Activated T-cell treated with anti-CD3 and anti-CD28 coated beads for 48 hours (primary cell): Measurements from ENCODE around the gene SEMA3B.
"Not testable (repeated sequence)": the region's sequence is repeated elsewhere in the genome, so short reads cannot be mapped to it uniquely, and the experiment has no call there.

Source experiments
- DNase-seq: peaks from one replicate; pipeline ENCODE4 v3.0.0-alpha.2; 2020; ENCODE audit warnings: low read depth

The SEMA3B gene

DNA sequence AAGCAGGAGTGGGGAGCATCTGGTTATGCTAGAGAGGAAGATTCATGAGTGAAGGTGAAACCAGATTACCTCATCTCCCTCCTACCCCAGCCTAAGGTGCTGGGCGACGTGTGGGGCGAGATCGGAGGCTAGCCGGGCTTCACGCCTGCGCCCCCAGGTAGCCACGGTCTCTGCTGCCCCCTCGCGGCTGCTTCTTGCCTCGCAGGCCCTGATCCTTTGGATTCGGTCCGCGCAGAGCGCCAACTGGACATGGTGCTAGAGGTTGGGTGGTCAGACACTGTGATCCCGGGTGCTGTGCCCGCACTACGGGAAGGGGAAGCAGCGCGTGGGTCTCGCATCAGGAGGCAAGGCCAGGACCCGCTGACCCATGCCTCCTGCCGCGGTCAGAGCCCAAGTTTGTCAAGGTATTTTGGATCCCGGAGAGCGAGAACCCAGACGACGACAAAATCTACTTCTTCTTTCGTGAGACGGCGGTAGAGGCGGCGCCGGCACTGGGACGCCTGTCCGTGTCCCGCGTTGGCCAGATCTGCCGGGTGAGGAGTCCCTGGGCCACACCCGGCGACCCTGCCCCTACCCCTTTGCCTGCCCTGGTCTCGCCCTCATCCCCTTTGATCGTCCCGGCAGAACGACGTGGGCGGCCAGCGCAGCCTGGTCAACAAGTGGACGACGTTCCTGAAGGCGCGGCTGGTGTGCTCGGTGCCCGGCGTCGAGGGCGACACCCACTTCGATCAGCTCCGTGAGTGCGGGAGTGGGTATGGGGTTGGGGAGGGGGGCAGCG, 4.2 kb downstream of the SEMA3B start:
- DNase-seq, result peak; percentile 88

DNA sequence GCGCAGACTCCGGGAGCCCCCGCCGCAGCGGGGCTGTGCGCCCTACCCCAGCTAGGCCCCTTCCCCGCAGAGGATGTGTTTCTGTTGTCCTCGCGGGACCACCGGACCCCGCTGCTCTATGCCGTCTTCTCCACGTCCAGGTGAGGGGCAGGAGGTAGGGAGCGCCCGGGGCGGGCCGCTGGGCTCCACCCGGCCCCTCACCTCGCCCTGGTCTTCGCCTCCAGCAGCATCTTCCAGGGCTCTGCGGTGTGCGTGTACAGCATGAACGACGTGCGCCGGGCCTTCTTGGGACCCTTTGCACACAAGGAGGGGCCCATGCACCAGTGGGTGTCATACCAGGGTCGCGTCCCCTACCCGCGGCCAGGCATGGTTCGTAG, 4.7 kb downstream of the SEMA3B start:
- no peak for DNase-seq

DNA sequence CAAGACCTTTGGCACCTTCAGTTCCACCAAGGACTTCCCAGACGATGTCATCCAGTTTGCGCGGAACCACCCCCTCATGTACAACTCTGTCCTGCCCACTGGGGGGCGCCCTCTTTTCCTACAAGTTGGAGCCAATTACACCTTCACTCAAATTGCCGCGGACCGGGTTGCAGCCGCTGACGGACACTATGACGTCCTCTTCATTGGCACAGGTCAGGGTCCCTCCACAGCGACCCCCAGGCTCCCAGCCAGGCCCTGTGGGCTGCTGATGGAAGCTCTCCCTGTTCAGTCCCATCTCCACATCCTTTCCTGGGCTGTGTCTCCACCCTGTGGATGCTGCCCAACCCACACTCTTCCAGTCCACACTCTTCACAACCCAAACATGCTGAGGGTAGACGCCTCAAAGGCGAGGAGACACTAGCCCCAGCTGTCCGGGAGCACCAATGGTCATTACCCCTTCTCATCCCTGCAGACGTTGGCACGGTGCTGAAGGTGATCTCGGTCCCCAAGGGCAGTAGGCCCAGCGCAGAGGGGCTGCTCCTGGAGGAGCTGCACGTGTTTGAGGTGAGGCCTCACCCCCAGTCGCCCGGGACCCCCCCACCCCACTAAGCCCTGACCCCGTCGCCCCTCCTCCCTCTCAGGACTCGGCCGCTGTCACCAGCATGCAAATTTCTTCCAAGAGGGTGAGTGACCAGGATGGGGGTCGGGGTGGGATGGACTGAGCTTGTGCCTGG, 5.6 kb downstream of the SEMA3B start:
- peak; percentile 76 for DNase-seq

DNA sequence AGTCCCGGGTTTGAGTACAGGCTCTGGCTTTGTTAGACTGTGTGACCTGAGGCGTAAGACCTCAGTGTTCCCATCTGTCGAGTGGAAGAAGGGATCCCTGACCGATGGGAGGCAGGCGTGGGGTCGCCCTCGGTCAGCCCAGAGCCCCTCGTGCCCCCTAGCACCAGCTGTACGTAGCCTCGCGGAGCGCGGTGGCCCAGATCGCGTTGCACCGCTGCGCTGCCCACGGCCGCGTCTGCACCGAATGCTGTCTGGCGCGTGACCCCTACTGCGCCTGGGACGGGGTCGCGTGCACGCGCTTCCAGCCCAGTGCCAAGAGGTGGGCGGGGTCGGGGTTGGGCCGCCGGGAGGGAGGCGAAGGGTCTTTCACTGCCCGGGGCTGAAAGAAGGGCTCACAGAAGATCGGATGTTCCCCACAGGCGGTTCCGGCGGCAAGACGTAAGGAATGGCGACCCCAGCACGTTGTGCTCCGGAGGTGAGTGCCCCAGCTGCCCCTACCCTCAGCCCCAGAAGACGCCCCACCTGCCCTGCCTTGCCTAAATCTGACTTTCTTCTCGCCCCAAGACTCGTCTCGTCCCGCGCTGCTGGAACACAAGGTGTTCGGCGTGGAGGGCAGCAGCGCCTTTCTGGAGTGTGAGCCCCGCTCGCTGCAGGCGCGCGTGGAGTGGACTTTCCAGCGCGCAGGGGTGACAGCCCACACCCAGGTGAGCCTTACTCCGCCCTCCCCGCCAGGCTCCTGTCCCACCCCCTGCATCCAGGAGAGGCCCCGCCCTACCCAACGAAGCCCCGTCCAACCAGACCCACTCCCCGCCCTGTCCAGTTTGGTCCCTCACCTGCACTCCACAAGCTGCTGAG, 6.4 kb downstream of the SEMA3B start:
- DNase-seq, result no peak

DNA sequence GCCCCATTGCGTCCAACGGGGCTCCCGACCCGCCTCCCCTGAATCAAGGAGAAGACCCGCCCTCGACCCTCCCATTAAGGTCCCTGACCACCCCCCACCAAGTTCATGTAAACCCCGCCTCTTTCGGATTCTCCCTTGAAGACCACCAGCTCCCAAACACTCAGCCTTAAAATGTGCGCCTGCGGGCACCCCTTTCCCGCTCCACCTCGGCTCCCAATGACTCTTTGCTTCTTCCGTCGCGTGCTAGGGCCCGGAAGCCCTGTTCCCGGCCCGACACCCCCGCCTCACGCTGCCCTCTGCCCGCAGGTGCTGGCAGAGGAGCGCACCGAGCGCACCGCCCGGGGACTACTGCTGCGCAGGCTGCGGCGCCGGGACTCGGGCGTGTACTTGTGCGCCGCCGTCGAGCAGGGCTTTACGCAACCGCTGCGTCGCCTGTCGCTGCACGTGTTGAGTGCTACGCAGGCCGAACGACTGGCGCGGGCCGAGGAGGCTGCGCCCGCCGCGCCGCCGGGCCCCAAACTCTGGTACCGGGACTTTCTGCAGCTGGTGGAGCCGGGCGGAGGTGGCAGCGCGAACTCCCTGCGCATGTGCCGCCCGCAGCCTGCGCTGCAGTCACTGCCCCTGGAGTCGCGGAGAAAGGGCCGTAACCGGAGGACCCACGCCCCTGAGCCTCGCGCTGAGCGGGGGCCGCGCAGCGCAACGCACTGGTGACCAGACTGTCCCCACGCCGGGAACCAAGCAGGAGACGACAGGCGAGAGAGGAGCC, 7.2 kb downstream of the SEMA3B start:
- peak; percentile 47 for DNase-seq

DNA sequence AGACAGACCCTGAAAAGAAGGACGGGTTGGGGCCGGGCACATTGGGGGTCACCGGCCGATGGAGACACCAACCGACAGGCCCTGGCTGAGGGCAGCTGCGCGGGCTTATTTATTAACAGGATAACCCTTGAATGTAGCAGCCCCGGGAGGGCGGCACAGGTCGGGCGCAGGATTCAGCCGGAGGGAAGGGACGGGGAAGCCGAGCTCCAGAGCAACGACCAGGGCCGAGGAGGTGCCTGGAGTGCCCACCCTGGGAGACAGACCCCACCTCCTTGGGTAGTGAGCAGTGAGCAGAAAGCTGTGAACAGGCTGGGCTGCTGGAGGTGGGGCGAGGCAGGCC, 7.8 kb downstream of the SEMA3B start:
- no peak for DNase-seq

DNA sequence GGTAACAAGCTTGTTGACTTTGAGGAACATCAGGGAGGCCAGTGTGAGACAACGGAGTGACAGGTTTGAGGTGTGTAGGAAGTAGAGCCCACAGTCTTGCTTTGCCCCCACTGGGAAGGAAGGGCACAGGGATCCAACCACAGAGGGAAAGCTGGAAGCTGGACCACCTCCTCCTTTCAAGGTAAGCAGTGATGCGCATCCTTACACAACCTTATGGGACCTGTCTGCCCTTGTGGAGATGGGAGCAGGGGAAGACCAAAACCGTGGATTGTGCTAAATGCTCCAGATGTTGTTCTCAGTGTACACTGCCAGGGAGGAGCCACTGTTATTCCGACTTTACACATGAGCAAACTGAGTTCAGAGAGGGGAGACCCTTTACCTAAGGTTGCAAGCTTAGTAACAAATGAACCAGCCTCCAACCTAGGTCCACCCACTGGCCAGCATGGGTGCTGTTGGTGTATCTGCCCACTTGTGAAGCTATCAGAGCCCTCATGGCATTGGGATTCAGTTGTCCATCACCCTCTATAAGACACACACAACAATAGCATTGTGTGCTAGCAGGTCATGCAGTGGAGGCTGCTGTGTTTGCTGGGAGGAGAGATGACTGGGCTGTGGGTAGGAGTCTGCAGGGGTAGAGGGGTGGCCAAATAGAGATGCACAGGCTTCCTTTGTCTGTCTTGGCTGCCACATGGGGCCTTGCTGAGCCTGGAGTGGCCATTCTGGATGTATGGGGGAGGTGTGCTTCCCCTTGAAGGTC, 9.4 kb downstream of the SEMA3B start:
- DNase-seq, result no peak

DNA sequence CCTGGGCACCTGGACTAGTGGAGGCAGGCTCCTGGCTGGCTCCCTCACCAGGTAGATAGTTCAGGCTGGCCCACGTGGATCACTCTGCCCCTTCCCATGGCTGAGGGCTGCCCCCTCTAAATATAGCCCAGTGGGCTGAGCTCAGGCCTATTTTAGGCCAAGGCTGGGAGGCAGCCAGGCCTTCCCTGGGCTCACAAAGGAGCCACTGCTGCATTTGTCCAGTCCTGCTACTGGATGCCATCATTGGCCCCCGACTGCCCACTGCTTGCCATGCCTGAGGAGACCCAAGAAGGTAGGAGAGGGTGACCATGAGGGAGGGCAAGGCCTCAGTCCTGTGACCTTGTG, 9.9 kb downstream of the SEMA3B start, which contains the start of gene LSMEM2:
LSMEM2 (plus strand) TSS at position 208 of the 345 bp plus-strand sequence; CDS start at position 235, 27 bp downstream.
- DNase-seq, result no peak

DNA sequence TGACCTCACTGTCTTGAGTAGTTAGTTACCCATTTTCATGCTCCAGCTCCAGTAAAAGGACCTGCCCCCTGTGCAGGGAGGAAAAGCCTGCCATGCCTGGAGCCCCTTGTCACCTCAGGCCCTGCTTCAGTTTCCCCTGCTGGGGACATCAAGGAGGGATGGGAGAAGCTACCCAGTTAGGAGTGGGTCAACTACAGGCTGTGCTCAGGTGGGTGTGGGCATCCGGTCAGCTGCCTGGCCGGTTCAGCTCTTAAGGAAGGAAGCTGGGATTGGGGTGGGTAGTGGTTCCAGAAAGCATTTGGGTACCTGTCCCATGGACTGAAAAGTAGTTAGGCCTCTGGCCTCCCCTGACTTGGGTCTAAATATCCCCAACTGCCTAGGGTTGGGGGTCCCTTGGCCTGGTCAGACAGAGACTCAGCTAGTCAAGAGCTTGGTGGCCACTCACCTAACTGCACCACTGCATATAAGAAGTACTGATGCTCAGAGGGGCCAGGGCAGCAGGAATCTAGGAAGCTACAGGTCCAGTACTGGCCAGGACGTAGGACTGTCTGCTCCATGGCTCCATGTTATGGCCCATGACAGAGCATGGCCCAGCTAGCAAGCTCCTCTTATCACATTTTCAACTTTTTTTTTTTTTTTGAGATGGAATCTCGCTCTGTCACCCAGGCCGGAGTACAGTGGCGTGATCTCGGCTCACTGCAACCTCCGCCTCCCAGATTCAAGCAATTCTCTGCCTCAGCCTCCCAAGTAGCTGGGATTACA, 10.5 kb downstream of the SEMA3B start:
- DNase-seq, result no peak

DNA sequence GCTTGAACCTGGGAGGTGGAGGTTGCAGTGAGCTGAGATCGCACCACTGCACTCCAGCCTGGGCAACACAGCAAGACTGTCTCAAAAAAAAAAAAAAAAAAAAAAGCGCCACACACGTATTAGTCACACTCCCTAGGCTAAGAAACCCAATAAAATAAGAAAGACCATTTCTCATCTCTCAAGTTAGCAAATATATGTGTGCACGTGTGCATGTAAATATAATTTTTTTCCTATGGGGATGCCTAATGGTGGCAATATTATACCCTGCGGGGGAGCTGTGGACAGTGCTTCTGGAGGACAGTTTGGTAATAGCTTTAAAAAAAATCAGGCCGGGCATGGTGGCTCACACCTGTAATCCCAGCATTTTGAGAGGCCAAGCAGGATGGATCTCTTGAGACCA, 15.2 kb downstream of the SEMA3B start:
- not testable (repeated sequence) for DNase-seq

DNA sequence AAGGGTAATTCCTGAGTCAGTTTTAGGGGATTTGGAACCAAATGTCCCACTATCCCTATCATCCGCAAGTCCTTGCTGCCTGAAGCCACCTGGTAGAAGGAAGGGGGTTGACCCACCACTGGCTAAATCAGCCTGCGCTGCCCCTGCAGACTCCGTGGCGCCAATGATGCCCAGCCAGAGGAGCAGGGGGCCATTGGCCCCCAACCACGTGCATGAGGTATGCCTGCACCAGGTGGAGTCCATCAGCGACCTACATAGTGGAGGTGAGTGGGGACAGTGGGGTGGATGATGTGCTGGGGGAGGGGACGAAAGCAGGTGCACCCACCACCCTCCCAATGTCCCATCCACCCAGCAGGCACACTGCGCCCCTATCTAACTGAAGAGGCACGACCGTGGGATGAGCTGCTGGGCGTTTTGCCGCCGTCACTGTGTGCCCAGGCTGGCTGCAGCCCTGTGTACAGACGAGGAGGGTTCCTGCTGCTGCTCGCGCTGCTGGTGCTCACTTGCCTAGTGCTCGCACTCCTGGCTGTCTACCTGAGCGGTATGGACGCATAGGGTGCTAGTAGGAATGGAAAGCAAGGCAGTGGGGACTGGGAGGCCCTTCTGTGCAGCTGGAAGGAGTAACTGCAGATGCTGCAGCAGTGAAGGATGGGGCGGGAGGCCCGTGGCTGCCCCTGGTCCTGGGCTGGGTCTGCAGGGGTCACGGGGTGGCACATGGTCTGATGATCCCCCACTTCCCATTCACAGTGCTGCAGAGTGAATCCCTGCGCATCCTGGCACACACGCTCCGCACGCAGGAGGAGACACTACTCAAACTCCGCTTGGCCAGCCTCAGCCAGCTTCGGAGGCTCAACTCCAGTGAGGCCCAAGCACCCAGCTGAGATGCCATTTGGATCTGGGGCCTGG, 17.6 kb downstream of the SEMA3B start:
- DNase-seq, result no peak

DNA sequence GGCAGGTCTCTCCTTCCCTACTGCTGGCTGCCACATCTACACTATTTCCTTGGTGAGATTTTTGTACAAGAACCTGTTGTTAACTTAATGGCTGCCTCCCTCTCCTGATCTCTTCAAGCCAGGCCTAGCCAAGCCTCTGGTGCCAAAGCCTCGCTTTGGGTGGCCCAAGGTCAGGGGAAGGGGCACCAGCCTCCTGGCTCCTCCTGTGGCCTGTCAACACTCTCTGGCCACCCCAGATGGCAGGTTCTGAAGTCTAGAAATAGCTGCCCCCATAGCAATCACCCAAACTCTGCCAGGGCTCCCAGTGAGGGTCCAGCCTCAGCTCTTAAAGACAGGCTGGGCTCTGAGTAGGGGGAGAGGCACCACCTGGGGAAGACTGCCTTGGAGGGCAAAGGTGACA, 18.3 kb downstream of the SEMA3B start:
- DNase-seq, result no peak

DNA sequence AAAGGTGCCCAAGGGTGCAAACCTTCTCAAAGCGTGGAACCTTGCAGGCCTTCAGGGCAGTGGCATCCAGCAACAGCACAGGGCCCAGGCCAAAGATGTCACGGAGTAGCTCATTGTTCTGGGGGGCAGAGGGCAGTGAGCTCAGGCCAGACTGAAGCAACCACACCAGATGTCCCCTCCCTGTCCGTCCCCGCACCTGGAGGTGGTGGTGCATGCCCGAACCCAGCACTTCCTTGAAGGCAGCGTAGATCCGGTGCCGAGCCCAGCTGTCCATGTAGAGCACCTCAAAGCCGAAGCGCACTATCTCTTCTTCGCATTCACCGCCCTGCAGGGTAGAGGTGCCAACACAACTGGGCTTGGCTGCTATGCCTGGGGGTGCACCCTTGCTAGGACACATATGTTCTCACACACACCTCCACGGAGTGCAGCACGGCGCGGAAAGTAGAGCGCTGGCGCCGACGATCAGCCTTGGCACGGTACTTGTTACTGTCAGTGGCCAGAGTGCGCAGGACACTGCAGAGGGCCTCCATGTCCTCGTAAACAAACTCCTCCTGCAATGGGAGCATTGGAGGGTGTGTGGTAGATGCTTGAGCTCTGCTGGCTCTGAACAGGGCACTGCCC, 19.6 kb downstream of the SEMA3B start:
- no peak for DNase-seq

DNA sequence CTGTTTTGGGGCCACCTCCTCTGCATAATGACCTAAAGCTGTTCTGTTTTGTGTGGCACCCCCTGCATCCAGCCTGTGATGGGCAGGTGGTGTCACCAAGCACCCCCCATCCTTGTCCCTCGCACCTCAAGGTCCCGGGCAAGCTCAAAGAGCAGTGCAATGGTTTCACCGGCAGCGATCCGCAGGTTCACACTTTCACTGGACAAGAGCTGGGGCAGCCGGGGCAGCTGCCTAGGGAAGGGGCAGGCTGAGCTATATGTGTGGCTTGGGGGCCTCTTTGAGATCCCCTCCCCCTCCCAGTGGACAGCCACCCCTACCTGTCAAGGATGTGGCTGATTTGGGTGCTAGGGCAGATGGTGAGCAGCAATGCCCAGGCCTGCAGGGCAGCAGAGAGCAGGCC, 20.2 kb downstream of the SEMA3B start:
- DNase-seq, result no peak

DNA sequence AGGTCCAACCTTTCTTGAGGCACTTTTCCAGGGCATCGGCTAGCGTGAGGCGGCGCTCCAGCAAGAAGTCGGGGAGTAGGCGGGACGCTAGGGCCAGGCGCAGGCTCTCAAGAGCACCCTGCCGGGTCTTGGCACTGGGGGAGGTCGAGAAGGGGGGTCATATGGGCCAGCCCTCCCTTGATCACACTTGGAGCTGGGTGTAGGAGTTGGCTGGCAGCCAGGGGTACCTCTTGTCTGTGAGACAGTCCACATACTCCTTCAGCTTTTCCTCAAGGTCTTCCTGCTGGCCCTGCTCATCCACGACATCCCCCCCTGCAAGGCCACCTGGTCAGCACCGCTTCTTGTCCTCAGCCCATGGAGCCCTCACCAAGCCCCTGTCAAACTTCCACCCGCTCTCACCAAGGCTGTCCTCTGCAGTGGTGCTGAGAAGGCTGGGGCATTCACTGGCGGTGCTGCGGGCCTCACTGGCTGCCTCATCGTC, 21.3 kb downstream of the SEMA3B start:
- no peak for DNase-seq

DNA sequence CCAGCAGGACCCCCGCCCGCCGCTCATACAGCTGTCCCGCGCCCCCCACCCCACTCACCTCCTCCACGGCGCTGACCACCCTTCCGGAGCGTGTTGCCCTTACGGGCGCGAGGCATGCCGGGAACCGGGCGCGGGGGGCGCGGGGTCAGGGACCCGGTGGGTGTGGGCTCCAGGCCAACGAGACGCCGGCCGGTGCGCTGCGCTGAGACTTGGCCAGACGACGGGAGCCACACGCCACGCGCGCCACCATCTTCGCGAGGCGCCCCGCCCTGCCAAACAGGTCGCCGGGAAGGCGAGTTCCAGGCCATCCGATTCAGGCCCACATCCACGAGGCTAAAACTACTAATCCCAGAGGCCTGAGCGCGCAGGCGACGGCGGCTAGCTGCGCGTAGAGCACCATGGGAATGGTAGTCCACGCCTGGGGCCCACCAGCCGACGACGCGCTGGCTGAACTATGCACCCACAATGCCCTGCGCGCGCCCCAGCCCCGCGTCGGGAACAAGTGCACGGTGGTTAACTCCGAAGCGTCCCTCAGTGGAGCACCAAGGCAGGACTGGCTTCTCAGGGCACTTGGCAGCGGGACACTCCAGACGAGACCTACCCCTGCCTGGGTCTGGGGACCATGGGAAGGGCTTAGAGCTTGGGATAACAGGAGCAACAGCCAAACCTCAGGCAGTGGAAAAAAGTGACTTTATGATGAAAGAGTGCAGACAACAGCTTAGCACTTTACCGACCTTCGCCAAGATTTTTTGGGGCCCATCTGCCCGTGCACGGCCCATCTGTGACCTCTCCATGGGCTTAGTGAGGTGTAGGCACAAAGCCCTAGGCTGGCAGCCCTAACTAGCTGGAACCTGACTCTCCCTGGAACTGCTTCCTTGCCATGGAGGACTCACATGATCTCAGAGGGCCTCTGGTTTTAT, 23.5 kb downstream of the SEMA3B start, which contains the start of gene IFRD2:
IFRD2 (minus strand) TSS at position 271 of the 920 bp plus-strand sequence; CDS start at position 116, 155 bp downstream.
- DNase-seq, result peak; percentile 93

DNA sequence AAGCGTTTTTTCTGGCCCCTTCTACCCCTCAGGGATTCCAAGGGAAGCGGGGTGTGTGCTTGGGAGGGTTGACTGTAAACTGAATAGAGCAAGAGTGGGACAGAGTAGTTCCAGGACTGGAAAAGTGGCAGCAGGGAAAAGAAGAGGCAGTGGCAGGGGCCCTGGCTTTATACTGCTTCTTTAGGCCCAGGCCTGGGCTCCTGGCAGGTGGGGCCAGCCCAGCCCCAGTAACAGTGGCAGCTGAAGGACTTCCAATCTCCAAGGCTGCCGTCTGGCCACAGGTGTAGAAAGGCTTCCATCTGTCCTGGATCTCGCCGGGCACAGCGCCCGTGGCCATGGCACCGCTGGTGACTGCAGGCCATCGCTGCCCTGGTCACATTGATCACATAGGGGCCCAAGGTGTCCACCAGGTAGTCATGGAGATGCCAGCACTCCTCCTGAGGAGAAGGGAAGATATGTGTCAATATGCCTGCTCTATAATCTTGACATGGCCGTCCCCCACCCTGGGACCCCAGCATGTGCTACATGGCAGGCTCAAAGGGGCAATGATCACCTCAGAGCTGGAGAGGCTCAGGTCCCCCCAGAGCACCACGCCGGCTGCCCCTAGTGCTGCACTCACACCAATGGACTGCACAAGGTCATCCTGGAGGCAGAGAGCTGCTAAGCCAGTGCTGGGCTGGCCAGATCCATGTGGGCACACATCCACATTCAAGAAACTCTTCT, 24.3 kb downstream of the SEMA3B start:
- no peak for DNase-seq
